HG03354 (cell line): Measurements from ENCODE around the gene BOC.

Source experiments
- ATAC-seq: cut with Tn5 transposase; IDR thresholded peaks from one replicate; pipeline ENCODE4 v1.9.1; 2021; ENCODE audit warnings: mild to moderate bottlenecking; ENCODE audit not compliant: unreplicated experiment, poor library complexity, severe bottlenecking

BOC gene

GRCh38 chr3:113310960-113311359 lies 99.6 kb downstream of the BOC start:
- no peak for ATAC-seq

DNA sequence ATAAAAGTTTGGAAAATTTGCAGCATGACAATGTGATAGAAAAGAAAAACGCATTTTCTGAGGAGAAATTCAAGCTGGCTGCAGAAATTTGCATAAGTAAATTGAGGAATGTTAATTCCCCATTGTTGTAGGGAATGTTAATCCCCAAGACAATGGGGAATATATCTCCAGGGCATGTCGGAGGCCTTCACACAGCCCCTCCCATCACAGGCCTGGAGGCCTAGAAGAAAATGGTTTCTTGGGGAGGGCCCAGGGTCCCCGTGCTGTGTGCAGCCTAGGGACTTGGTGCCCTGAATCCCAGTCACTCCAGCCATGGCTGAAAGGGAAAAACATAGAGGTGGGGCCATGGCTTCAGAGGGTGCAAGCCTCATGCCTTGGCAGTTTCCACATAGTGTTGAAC lies 101.1 kb downstream of the BOC start:
- no peak for ATAC-seq

DNA sequence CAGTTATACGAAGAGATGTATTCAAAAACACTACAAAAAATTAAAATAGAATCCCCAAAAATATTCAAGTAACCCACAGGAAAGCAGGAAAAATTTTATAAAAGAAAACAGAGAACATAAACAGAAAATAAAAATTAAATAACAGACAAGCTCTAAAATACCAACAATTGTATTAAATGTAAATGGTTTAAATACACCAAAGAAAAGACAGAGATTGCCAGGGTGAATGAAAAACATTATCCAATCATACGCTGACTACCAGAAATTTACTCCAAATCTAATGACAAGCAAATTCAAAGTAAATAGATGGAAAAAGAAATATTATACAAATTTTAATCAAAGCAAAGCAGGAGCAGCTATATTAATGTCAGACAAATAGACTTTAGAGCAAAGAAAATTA lies 103.6 kb downstream of the BOC start:
- ATAC-seq = no peak

DNA sequence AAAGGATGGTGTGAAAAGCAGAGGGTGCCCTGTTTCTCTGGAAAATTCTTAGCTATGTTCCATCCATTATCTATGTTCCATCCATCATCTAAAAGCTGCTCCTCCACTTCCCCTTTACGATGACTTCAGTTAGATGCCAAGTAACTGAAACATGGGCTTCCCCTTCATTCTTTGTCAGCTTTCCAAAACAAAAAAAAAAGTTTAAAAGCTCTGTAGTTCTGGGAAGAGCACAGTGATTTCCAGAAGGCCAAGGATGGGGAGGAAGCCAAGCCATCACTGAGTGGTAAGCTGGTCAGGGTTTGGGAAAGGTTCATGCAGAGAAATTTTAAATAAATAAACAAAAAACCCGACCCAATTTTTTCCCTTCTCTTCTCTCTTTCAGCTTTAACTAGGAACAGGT lies 118.4 kb downstream of the BOC start:
- no peak for ATAC-seq

- no peak for ATAC-seq
Measured at GRCh38 chr3:113330742-113331141, 119.4 kb downstream of the BOC start.

DNA sequence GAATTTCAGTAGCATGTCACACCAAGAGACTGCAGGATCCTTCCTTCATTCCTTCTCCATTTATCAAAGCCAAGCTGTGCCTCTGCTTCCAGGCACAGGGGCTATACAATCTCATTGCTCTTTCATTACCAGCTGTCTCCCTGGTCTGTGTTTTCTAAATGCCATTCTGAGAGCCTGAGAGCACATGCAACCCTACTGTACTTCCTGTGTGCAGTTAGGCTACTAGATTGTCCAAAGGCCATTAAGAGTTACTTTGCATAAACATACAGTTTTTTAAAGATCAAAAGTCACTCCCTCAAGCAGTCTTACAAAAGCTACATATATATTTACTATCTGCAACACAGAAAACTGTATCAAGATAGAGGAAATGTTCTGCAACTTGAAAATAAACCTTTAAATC lies 119.8 kb downstream of the BOC start:
- no peak for ATAC-seq
